NCI-H510A treated with DMSO at 0.1 percent for 48 hours (cell line): ENCODE measurements around the gene NOD1.
"Not testable (repeated sequence)": the region's sequence is repeated elsewhere in the genome, so short reads cannot be mapped to it uniquely, and the experiment has no call there.

Experiments used
- DNase-seq: peaks from one replicate; lab custom pipeline; 2025; lab: John Stamatoyannopoulos, UW

Gene NOD1

DNA sequence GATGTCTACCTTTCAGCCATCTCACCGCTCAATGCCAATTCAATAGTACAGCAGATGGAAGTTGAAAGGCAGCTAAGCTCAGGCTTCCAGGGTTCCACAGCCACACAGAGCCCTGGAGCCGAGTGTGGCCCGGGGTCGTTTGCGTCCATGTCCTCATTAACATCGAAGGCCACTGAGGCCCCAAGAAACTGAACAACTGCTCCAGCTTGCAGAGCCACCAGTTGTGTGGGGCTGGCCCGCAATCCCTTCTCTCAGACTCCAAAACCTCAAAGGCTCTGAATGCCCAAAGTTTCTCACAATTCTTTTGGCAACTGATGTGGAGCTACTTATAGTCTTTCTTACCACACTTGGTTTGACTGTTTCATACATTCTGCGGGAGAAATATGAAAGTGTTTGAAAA is 31.1 kb downstream of the NOD1 start:
- DNase-seq: no peak

DNA sequence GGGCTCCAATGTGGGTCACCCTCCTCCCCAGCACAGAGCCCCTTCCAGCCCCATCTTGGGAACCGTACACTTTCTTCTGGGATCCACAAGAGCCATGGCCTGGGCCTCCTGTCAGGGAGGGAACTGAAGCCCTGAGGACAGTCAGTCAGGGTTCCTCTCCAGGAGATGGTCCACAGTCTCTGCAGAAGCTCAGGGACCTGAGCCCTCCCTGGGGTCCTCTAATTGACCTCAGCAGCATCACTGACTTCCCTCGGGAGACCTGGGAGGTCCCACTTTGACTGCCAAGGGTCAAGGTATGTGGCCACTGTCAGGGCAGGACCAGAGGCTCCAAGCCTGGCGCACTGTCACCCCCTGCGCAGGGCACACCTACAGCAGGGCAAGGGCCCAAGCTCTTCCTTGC is 32.3 kb downstream of the NOD1 start:
- DNase-seq: no peak

GRCh38 chr7:30445770-30446169 is 32.8 kb downstream of the NOD1 start:
- peak; percentile 55 for DNase-seq

GRCh38 chr7:30437823-30438574 is 40.6 kb downstream of the NOD1 start:
- DNase-seq: no peak

DNA sequence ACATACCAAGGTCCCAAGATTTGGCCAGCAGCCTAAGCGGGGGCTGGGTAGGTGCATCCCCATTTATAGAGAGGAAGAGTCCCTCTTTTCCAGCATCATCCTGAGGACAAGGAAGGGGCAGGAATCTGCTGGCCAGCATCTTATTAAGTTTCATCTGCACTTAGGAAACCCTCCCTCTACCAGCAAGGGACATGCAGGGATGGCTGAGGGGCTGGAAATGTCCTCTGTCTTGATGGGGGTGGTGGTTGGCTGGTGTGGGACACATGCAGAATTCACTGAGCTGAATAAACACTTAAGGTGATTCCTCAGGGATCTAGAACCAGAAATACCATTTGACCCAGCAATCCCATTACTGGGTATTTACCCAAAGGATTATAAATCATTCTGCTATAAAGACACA is 42.1 kb downstream of the NOD1 start:
- DNase-seq: no peak

GRCh38 chr7:30436046-30436445 is 42.5 kb downstream of the NOD1 start:
- DNase-seq: no peak

- peak; percentile 68 for DNase-seq
Measured at GRCh38 chr7:30434140-30434799, 44.3 kb downstream of the NOD1 start.

DNA sequence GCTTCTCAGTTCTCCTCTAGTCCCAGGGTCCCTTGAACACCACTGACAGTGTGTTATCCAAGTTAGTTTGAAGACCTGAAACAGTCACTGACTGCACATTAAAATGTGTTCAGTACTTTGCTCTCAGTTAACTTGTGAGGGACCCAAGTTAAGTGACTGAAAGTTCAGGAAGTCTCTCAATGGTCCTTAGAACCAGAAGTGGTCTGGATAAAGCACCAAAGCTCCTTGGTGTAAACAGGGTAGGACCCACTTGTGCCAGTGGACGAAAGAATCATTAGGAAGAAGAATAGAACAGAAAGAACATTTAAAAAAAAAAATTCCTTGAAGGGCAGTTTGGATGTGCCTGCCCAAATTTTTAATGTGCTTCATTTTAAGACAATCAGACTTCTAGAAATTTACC is 45.1 kb downstream of the NOD1 start:
- no peak for DNase-seq

DNA sequence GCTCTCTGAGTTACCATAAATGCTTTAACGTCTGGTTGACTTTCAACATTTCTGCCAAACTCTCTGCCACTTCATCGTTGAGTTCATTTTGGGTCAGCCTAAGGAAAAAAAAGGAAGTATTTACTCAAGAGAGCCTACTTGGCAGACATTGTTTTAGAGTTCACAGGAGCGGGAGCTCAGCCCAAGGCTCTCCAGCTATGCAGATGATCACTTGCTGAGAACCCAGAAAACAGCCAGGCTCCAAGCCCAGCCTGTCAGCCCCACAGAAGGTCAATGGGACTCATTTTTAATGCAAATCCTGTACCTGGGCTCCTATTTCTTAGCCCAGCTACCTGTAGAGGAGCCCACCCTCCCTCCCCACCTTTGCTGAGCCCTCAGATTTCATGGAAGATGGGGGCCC is 45.5 kb downstream of the NOD1 start:
- no peak for DNase-seq

GRCh38 chr7:30430777-30431176 is 47.8 kb downstream of the NOD1 start:
- peak; percentile 29 for DNase-seq

DNA sequence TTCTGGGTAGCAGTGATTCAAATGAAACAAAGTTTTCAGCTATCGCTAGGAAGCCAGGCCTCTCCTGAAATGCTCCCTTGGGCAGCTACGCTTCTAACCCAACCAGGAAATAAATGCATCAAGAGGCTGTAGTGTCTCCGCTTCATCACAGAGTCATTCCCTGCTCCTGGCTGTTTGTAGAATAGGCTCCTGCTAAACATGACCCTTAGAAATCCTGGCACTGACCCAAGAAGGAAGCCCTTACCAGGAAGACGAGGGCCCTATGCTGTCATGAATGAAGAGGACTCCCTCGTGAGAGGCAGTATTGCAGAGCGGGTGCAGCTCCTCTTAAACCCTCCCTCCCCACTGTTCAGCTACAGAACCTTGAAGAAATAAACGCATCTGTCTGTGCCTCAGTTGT is 48.3 kb downstream of the NOD1 start:
- peak; percentile 68 for DNase-seq

DNA sequence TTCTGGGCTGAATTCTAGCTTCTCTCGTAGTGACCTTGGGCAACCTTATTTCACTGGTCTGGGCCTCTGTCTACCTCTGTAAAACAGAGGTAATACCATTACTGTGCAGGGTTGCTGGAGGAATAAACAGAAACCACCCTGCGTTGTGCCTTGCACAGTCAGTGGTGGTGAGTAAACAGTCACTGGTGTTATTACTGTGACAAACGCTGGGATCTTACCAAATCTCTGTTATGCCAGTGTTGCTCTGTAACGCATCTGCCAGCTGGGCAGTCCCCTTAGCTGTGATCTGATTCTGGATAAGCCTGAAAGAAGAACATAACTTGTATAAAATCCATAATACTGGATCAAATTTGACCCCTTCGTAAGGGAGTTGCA is 49.4 kb downstream of the NOD1 start:
- no peak for DNase-seq

DNA sequence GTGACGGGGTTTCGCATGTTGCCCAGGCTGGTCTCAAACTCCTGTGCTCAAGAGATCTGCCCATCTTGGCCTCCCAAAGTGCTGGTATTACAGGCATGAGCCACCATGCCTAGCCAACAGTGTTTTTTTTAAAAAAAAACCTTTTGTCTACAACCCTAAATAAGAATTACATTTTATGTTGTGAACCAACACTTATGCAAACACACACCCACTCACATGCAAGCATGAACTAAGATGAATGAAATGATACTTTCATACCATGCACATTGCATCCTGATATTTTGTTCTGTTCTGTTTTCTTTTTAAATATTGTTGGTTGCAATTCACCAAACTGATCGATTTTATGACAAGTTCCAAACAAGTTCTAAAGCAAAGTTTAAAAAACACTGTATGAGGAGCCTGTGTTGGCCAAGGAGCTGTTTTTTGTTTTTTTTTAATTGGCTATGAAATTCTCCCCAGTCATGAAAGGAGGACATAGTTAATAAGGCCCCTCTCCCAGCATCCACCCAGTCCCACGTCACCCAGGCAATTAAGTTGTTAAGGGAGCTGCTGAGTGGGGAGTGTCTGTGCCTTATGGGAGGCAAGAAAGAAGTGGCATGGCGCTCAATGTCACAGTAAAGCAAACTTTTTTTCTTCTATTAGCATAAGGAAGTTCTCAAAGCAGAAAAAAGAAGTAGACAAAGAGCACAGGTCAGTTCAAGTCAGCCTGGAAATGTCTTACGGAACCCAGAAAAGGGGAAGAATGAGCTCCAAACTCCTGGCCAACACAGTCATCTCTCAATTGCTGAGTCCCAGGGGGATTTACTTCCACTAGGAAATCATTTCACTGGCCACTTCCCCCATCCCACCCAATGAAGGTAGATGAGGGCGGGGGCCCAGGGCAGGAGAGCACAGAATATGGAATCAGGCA is 50.1 kb downstream of the NOD1 start:
- no peak for DNase-seq

GRCh38 chr7:30427296-30428070 is 51.1 kb downstream of the NOD1 start:
- no peak for DNase-seq

- no peak for DNase-seq
Measured at GRCh38 chr7:30424506-30424905, 54.1 kb downstream of the NOD1 start.

- no peak for DNase-seq
Measured at GRCh38 chr7:30423788-30424505, 54.6 kb downstream of the NOD1 start.

DNA sequence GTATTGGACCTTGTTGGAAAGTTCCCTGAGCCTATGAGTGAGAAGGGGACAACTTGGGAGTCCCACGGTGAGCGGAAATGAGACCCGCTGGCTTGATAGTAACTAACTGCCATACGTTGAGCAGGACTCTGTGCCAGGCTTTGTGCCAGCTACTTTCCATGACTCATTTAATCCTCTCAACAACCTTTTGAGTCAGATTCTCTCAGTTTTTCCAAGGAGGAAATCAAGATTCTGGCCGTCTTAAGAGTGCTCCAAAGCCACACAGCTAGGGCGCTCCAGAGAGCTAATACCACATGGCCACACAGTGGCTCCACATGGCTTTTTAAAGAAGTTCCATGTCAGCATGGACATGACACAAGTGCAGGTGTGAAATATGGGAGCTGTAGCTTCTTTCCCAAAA is 55.7 kb downstream of the NOD1 start:
- no peak for DNase-seq

DNA sequence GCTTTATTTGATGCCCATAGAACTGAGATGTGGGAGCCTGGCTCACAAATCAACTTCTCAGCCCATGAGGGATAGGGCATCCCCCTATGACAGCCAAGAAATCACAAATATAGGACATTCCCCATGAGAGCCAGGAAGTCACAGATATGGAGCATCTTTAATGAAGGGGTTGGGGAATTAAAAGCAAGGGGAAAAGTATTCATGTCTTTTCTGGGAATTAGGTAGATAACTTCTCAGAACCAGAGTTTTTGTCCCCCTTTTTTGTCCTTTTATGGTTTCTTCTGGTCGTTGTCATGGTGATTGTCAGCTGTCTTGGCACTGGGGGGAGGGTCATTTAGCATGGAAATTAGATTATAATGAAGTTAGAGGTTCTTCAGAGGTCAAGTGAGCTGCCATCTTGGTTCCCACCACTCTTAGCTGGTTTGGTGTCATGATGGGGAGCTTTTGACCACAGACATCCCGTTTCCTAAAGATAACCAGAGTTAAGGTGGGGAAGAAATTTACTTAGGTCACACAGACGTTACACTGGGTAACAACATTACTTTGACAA is 56.9 kb downstream of the NOD1 start:
- DNase-seq: no peak

DNA sequence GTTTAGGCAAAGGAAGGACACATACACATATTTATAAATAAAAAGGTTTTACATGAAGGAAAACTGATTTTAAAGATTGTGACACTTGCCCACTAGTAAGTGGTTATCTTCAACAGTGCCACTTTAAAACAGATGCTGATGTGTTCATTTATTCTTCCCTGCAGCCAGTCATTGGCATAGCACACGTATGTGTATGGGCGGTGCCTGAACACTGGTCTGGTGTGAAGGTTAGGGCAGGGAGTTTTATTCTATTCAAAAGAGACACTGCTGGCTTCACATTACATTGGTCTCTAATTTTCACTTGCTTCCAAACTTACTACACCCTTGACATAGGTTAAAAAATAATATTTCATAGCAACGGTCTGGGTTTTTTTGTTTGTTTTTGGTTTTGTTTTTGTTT is 57.9 kb downstream of the NOD1 start:
- DNase-seq: peak; percentile 52

GRCh38 chr7:30420080-30420479 is 58.5 kb downstream of the NOD1 start:
- not testable (repeated sequence) for DNase-seq

- DNase-seq: no peak
Measured at GRCh38 chr7:30413864-30414263, 64.7 kb downstream of the NOD1 start.
